HuH-7 (cell line): ENCODE results near the gene STK32B.

Source experiments
- DNase-seq: peaks from one replicate; pipeline ENCODE4 v3.0.0; 2011; ENCODE audit warnings: low spot score

Gene STK32B

GRCh38 chr4:5069901-5070300 is 18.6 kb downstream of the STK32B start:
- DNase-seq, result no peak

GRCh38 chr4:5072948-5073347 is 21.7 kb downstream of the STK32B start:
- no peak for DNase-seq

- DNase-seq, result no peak
Observed at GRCh38 chr4:5078009-5078408, 26.7 kb downstream of the STK32B start.

- no peak for DNase-seq
Observed at GRCh38 chr4:5079581-5079980, 28.3 kb downstream of the STK32B start.

- no peak for DNase-seq
Observed at GRCh38 chr4:5081441-5081999, 30.2 kb downstream of the STK32B start.

- no peak for DNase-seq
Observed at GRCh38 chr4:5082376-5082775, 31.1 kb downstream of the STK32B start.

GRCh38 chr4:5084911-5085475 is 33.7 kb downstream of the STK32B start:
- DNase-seq, result no peak

- DNase-seq, result no peak
Observed at GRCh38 chr4:5086535-5086934, 35.3 kb downstream of the STK32B start.

- DNase-seq, result no peak
Observed at GRCh38 chr4:5096261-5096660, 45.0 kb downstream of the STK32B start.

GRCh38 chr4:5098176-5098575 is 46.9 kb downstream of the STK32B start:
- no peak for DNase-seq

GRCh38 chr4:5100336-5100735 is 49.1 kb downstream of the STK32B start:
- no peak for DNase-seq

GRCh38 chr4:5100986-5101385 is 49.7 kb downstream of the STK32B start:
- no peak for DNase-seq

- no peak for DNase-seq
Observed at GRCh38 chr4:5101571-5101970, 50.3 kb downstream of the STK32B start.

GRCh38 chr4:5110901-5111300 is 59.6 kb downstream of the STK32B start:
- DNase-seq, result no peak

GRCh38 chr4:5112333-5113095 is 61.2 kb downstream of the STK32B start:
- DNase-seq, result no peak

GRCh38 chr4:5114950-5115349 is 63.7 kb downstream of the STK32B start:
- no peak for DNase-seq

- DNase-seq, result no peak
Observed at GRCh38 chr4:5118091-5118786, 67.0 kb downstream of the STK32B start.

- no peak for DNase-seq
Observed at GRCh38 chr4:5118994-5119835, 67.9 kb downstream of the STK32B start.

GRCh38 chr4:5120067-5120466 is 68.8 kb downstream of the STK32B start:
- DNase-seq, result no peak

GRCh38 chr4:5120468-5120867 is 69.2 kb downstream of the STK32B start:
- DNase-seq, result no peak

GRCh38 chr4:5122114-5122513 is 70.8 kb downstream of the STK32B start:
- no peak for DNase-seq

GRCh38 chr4:5124876-5125275 is 73.6 kb downstream of the STK32B start:
- DNase-seq, result no peak
